Central memory CD8-positive, alpha-beta T cell (primary cell): Measurements from ENCODE around the gene MAGEA4.
"Not testable (repeated sequence)": the region's sequence is repeated elsewhere in the genome, so short reads cannot be mapped to it uniquely, and the experiment has no call there.

ENCODE experiments used
- ATAC-seq: fragments of 150-1000 bp; cut with Tn5 transposase; replicated peaks from 2 replicates; pipeline ENCODE4 v1.10.0; 2022; ENCODE audit warnings: mild to moderate bottlenecking, moderate FRiP score, moderate number of reproducible peaks; ENCODE audit not compliant: poor library complexity, severe bottlenecking; ENCODE audit errors: extremely low read depth
- DNase-seq, 2 donors: peaks; one replicate each; pipeline ENCODE4 v3.0.0; 2021; ENCODE audit warnings: low spot score in 2 of 2
- H3K27ac Mint-ChIP-seq: one replicate; pipeline ENCODE4 v1.8.0; 2022; ENCODE audit warnings: low read depth, mild to moderate bottlenecking, moderate library complexity, mixed read lengths
- H3K27me3 Mint-ChIP-seq: one replicate; pipeline ENCODE4 v1.8.0; 2022; ENCODE audit warnings: mixed read lengths
- H3K36me3 Mint-ChIP-seq: one replicate; pipeline ENCODE4 v1.8.0; 2022; ENCODE audit warnings: mild to moderate bottlenecking, moderate library complexity, mixed read lengths; ENCODE audit not compliant: insufficient read depth
- H3K4me1 Mint-ChIP-seq: one replicate; pipeline ENCODE4 v1.8.0; 2022; ENCODE audit warnings: mixed read lengths
- H3K4me3 Mint-ChIP-seq: one replicate; pipeline ENCODE4 v1.8.0; 2022; ENCODE audit warnings: mild to moderate bottlenecking, moderate library complexity, mixed read lengths
- H3K9me3 Mint-ChIP-seq: one replicate; pipeline ENCODE4 v1.8.0; 2022; ENCODE audit warnings: mixed read lengths

MAGEA4 gene

GRCh38 chrX:151902813-151903591, 9.7 kb upstream of the MAGEA4 start:
- ATAC-seq: no peak
- Mint-ChIP-seq H3K27me3 (no peaks in the 10 kb centered on the region), H3K36me3 (no peaks in the 10 kb centered on the region), H3K4me3 (no peak overlapping the region), H3K9me3 (no peaks in the 10 kb centered on the region), H3K4me1 (no peaks in the 10 kb centered on the region), H3K27ac (no peak overlapping the region)
- no peak for DNase-seq

GRCh38 chrX:151904989-151905388, 7.7 kb upstream of the MAGEA4 start:
- Mint-ChIP-seq H3K4me1 (no peaks in the 10 kb centered on the region), H3K4me3 (no peak overlapping the region), H3K9me3 (no peaks in the 10 kb centered on the region), H3K27ac (no peak overlapping the region), H3K27me3 (no peaks in the 10 kb centered on the region), H3K36me3 (no peaks in the 10 kb centered on the region)
- no peak for DNase-seq
- ATAC-seq: no peak

GRCh38 chrX:151912221-151912620, 468 bp upstream of the MAGEA4 start:
- Mint-ChIP-seq H3K4me3 (no peak overlapping the region), H3K36me3 (no peaks in the 10 kb centered on the region), H3K27ac (no peak overlapping the region), H3K27me3 (no peaks in the 10 kb centered on the region), H3K9me3 (no peaks in the 10 kb centered on the region), H3K4me1 (no peaks in the 10 kb centered on the region)
- ATAC-seq (no peak), DNase-seq (no peak)

- not testable (repeated sequence) for DNase-seq, H3K4me1 Mint-ChIP-seq, H3K27me3 Mint-ChIP-seq, H3K4me3 Mint-ChIP-seq, H3K36me3 Mint-ChIP-seq, H3K27ac Mint-ChIP-seq, ATAC-seq, H3K9me3 Mint-ChIP-seq
Measured at GRCh38 chrX:151918736-151919135, 6.0 kb downstream of the MAGEA4 start.

GRCh38 chrX:151919610-151920009, 6.9 kb downstream of the MAGEA4 start:
- Mint-ChIP-seq H3K9me3 (no peaks in the 10 kb centered on the region), H3K36me3 (no peaks in the 10 kb centered on the region), H3K27me3 (no peaks in the 10 kb centered on the region), H3K4me3 (no peak overlapping the region), H3K27ac (no peak overlapping the region), H3K4me1 (no peaks in the 10 kb centered on the region)
- DNase-seq: no peak
- ATAC-seq: no peak

- Mint-ChIP-seq H3K4me3 (no peak overlapping the region), H3K4me1 (no peaks in the 10 kb centered on the region), H3K27me3 (no peaks in the 10 kb centered on the region), H3K36me3 (no peaks in the 10 kb centered on the region), H3K27ac (no peak overlapping the region), H3K9me3 (no peaks in the 10 kb centered on the region)
- ATAC-seq: no peak
- no peak for DNase-seq
Measured at GRCh38 chrX:151920101-151920500, 7.4 kb downstream of the MAGEA4 start.

- H3K4me1 Mint-ChIP-seq: no peaks in the 10 kb centered on the region
- ATAC-seq (no peak), DNase-seq (no peak)
- H3K4me3 Mint-ChIP-seq: no peak overlapping the region
- no peak overlapping the region for H3K27ac Mint-ChIP-seq
- H3K27me3 Mint-ChIP-seq: no peaks in the 10 kb centered on the region
- H3K9me3 Mint-ChIP-seq: no peaks in the 10 kb centered on the region
- H3K36me3 Mint-ChIP-seq: no peaks in the 10 kb centered on the region
Measured at GRCh38 chrX:151920530-151920929, 7.8 kb downstream of the MAGEA4 start.

GRCh38 chrX:151921292-151921691, 8.6 kb downstream of the MAGEA4 start:
- no peaks in the 10 kb centered on the region for H3K36me3 Mint-ChIP-seq
- H3K27ac Mint-ChIP-seq: no peak overlapping the region
- no peak overlapping the region for H3K4me3 Mint-ChIP-seq
- ATAC-seq (no peak), DNase-seq (no peak)
- H3K27me3 Mint-ChIP-seq: no peaks in the 10 kb centered on the region
- H3K4me1 Mint-ChIP-seq: no peaks in the 10 kb centered on the region
- no peaks in the 10 kb centered on the region for H3K9me3 Mint-ChIP-seq

- Mint-ChIP-seq H3K9me3 (no peaks in the 10 kb centered on the region), H3K4me1 (no peaks in the 10 kb centered on the region), H3K4me3 (no peak overlapping the region), H3K27me3 (no peaks in the 10 kb centered on the region), H3K36me3 (no peaks in the 10 kb centered on the region), H3K27ac (no peak overlapping the region)
- ATAC-seq (no peak), DNase-seq (no peak)
Measured at GRCh38 chrX:151921866-151922265, 9.2 kb downstream of the MAGEA4 start.

- no peak for ATAC-seq
- H3K9me3 Mint-ChIP-seq: no peaks in the 10 kb centered on the region
- H3K36me3 Mint-ChIP-seq: no peaks in the 10 kb centered on the region
Measured at GRCh38 chrX:151922692-151923091, 10.0 kb downstream of the MAGEA4 start.

GRCh38 chrX:151923648-151924047, 11.0 kb downstream of the MAGEA4 start:
- Mint-ChIP-seq H3K9me3 (no peaks in the 10 kb centered on the region), H3K27ac (no peak overlapping the region)

More at GRCh38 chrX:151922692-151923091, 10.0 kb downstream of the MAGEA4 start:
- Mint-ChIP-seq H3K27me3 (no peaks in the 10 kb centered on the region), H3K4me3 (no peak overlapping the region), H3K4me1 (no peaks in the 10 kb centered on the region), H3K27ac (no peak overlapping the region)
- DNase-seq: no peak

GRCh38 chrX:151929126-151929525, 16.4 kb downstream of the MAGEA4 start:
- ATAC-seq: no peak
- no peak for DNase-seq
- H3K4me1 Mint-ChIP-seq: no peaks in the 10 kb centered on the region
- H3K27ac Mint-ChIP-seq: no peak overlapping the region
- H3K27me3 Mint-ChIP-seq: no peaks in the 10 kb centered on the region
- H3K4me3 Mint-ChIP-seq: no peak overlapping the region
- no peaks in the 10 kb centered on the region for H3K36me3 Mint-ChIP-seq
- H3K9me3 Mint-ChIP-seq: no peaks in the 10 kb centered on the region

More at GRCh38 chrX:151923648-151924047, 11.0 kb downstream of the MAGEA4 start:
- DNase-seq (no peak), ATAC-seq (no peak)
- Mint-ChIP-seq H3K36me3 (no peaks in the 10 kb centered on the region), H3K27me3 (no peaks in the 10 kb centered on the region), H3K4me1 (no peaks in the 10 kb centered on the region), H3K4me3 (no peak overlapping the region)

GRCh38 chrX:151935358-151935757, 22.7 kb downstream of the MAGEA4 start:
- H3K4me3 Mint-ChIP-seq: no peak overlapping the region
- H3K9me3 Mint-ChIP-seq: no peaks in the 10 kb centered on the region
- H3K27ac Mint-ChIP-seq: no peak overlapping the region
- ATAC-seq: no peak
- H3K36me3 Mint-ChIP-seq: no peaks in the 10 kb centered on the region
- no peaks in the 10 kb centered on the region for H3K4me1 Mint-ChIP-seq
- no peak for DNase-seq
- H3K27me3 Mint-ChIP-seq: no peaks in the 10 kb centered on the region
